C4-2B (cell line): Measurements from ENCODE around the gene ELAVL1.

Source experiments
- H3K27ac ChIP-seq: fragments of 450-650 bp; 2 replicates; pipeline ENCODE4 v1.5.1; 2017
- CTCF ChIP-seq: fragments of 450-650 bp; conservative IDR thresholded peaks from 2 replicates; pipeline ENCODE4 v1.5.1; 2017; ENCODE audit warnings: mild to moderate bottlenecking
- ZFX ChIP-seq: fragments of 450-650 bp; IDR thresholded peaks from 2 replicates; pipeline ENCODE4 v1.6.1; 2017

ELAVL1 gene

GRCh38 chr19:7955696-7956095 is 49.7 kb downstream of the ELAVL1 start:
- no peak overlapping the region for H3K27ac ChIP-seq
- TF ChIP-seq CTCF (no peak), ZFX (no peak)

- no peak overlapping the region for H3K27ac ChIP-seq
- no peak for TF ChIP-seq ZFX
- no peak for TF ChIP-seq CTCF
Measured at GRCh38 chr19:7953576-7953975, 51.9 kb downstream of the ELAVL1 start.

GRCh38 chr19:7953060-7953459 is 52.4 kb downstream of the ELAVL1 start:
- no peak for TF ChIP-seq CTCF
- TF ChIP-seq ZFX: no peak
- no peak overlapping the region for H3K27ac ChIP-seq

GRCh38 chr19:7947939-7948338 is 57.5 kb downstream of the ELAVL1 start:
- no peak overlapping the region for H3K27ac ChIP-seq
- TF ChIP-seq ZFX (no peak), CTCF (no peak)

- H3K27ac ChIP-seq: peak overlapping the region; percentile 95
- TF ChIP-seq CTCF: peak; percentile 94
- TF ChIP-seq ZFX: no peak
Measured at GRCh38 chr19:7944177-7944761, 61.2 kb downstream of the ELAVL1 start.

- peak within 1 kb of the TSS; percentile 95 for H3K27ac ChIP-seq
- peak; percentile 54; the same call in 1 of the 2 replicates for TF ChIP-seq ZFX
- TF ChIP-seq CTCF: no peak
Measured at GRCh38 chr19:7943444-7944176, 61.8 kb downstream of the ELAVL1 start, which contains the start of gene TIMM44. Gene TIMM44, minus strand, starts transcription at chr19:7943666. Its CDS starts 15 bp downstream, at chr19:7943651.

- peak overlapping the region; percentile 95 for H3K27ac ChIP-seq
- TF ChIP-seq CTCF: no peak
- no peak for TF ChIP-seq ZFX
Measured at GRCh38 chr19:7942981-7943443, 62.4 kb downstream of the ELAVL1 start.
